ENCODE measurements around the gene SYT11.
A peak's percentile ranks its signal among the peaks of the same experiment; 100 is the strongest.

SYT11 gene

DNA sequence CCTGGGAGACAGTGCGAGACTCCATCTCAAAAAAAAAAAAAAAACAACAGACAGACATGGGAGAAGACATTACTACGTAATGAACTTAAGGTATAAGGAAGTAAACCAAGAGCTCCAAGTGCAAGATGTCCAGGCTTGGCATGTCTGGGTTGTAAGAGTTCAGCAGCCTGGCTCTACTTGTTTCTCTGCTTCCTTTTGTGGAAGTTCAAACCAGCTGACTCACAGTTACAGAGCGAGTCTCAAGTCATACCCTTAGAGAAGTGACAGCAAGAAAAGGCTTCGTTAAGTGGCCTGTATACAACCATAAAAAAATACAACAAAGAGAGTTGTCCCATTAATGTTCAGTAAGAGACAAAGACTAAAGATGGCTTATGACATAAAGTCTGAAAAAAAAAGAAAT, 50.5 kb downstream of the SYT11 start:
- H3K4me3 ChIP-seq (ENCODE audit: low read depth, low read length) = peak overlapping the region; percentile 65
- in situ Hi-C loops (cut with HindIII; ENCODE audit: low sequenced_read_pairs) = no loop called here
- DNase-seq (ENCODE audit: low read depth, low spot score) = peak; percentile 36

DNA sequence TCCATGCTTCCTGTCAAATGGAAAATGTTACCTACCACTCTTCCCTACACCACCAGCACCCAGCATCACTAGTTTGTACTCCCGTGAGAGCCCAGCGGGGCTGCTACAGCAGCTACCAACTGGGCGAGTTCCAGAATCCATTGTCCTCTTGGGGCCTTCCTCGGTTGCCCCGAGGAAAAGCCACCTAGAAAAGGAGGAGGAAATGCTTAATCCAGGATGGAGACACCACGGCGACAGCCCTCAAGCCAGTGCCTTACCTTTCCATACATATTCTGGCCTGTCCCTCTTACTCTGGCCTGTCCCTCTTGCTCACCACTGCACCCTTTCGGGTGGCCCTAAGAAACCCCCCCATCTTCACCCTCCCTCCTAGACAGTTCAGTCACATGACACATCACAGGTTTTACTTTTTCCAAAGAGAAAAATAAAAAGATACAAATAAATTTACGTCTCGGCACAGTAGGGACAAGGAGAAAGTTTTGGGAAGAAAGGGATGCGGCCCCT, 51.3 kb downstream of the SYT11 start:
- TF ChIP-seq, protein P1, sequence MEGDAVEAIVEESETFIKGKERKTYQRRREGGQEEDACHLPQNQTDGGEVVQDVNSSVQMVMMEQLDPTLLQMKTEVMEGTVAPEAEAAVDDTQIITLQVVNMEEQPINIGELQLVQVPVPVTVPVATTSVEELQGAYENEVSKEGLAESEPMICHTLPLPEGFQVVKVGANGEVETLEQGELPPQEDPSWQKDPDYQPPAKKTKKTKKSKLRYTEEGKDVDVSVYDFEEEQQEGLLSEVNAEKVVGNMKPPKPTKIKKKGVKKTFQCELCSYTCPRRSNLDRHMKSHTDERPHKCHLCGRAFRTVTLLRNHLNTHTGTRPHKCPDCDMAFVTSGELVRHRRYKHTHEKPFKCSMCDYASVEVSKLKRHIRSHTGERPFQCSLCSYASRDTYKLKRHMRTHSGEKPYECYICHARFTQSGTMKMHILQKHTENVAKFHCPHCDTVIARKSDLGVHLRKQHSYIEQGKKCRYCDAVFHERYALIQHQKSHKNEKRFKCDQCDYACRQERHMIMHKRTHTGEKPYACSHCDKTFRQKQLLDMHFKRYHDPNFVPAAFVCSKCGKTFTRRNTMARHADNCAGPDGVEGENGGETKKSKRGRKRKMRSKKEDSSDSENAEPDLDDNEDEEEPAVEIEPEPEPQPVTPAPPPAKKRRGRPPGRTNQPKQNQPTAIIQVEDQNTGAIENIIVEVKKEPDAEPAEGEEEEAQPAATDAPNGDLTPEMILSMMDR (IDR thresholded peaks at IDR 0.05; ENCODE audit: low read depth, low read length) = peak; percentile 15
- DNase-seq (ENCODE audit: low read depth, low spot score) = peak; percentile 59

More for the DNA sequence above, 50.5 kb downstream of the SYT11 start:
- TF ChIP-seq, protein P1 (IDR thresholded peaks at IDR 0.05; ENCODE audit: low read depth, low read length) = no peak

DNA sequence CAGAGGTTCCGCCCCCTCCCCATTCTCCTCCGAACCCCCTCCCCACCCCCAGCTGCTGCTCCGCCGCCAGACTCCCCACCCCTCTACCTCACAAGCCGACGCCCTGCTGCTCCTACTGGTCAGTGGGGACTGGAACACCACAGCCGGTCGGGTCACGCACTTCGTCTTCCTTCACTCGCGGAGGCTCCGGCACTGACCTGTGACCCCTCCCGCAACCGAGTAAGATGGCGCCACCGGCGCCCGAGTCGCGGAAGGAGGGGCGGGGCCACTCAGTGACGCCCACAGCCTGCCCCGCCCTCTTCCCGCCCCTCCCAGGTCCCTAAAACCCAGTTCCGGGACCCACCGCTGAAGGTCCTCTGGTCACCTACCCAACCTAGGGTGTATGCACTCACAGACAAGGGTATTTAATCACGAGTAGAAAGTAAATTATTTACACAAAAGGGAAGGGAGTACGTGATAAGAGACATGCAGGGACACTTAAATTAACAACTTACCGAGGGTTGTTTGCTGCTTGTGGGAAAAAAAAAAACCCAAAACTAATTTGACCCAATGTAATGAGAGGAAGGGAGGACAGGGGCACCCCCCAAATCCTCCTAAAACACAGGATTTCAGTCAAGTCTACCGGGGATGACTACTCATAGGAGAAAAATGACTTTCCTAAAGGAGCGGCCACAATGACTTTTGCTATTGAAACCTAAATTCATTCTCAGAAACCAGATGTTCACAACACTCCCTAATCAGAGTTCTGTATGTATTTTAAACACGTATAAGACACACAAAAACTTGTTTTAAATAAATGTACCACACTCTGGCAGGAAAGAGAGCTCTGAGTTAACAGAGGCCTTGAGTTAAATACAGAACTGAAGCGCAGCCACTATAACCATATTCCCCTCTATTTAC, 52.0 kb downstream of the SYT11 start, which contains the start of gene RIT1:
Gene RIT1, minus strand, starts transcription at position 194 of the 900 bp plus-strand sequence. CDS start 588 bp downstream, outside the sequence.
- H3K4me3 ChIP-seq (ENCODE audit: low read depth, low read length) = peak within 1 kb of the TSS; percentile 65
- in situ Hi-C loops (cut with HindIII; ENCODE audit: low sequenced_read_pairs) = no loop called here
- TF ChIP-seq, protein P1 (IDR thresholded peaks at IDR 0.05; ENCODE audit: low read depth, low read length) = no peak
- peak; percentile 78 for DNase-seq (ENCODE audit: low read depth, low spot score)

More for the DNA sequence above, 51.3 kb downstream of the SYT11 start:
- in situ Hi-C loops (cut with HindIII; ENCODE audit: low sequenced_read_pairs) = no loop called here
- H3K4me3 ChIP-seq (ENCODE audit: low read depth, low read length) = peak overlapping the region; percentile 65

DNA sequence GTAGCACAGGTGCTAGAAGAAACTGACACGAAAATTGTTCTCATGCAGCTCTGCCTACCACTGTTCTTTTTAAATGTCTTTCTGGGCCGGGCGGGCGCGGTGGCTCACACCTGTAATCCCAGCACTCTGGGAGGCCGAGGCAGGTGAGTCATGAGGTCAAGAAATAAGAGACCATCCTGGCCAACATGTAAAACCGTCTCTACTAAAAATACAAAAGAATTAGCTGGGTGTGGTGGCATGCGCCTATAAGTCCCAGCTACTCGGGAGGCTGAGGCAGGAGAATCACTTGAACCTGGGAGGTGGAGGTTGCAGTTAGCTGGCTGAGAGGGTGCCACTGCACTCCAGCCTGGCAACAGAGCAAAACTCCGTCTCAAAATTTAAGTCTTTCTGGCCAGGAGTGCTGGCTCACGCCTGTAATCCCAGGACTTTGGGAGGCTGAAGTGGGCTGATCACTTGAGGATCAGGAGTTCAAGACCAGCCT, 52.7 kb downstream of the SYT11 start:
- no peak for DNase-seq (ENCODE audit: low read depth, low spot score)
- in situ Hi-C loops (cut with HindIII; ENCODE audit: low sequenced_read_pairs) = no loop called here
- TF ChIP-seq, protein P1 (IDR thresholded peaks at IDR 0.05; ENCODE audit: low read depth, low read length) = no peak
- H3K4me3 ChIP-seq (ENCODE audit: low read depth, low read length) = no peak overlapping the region

DNA sequence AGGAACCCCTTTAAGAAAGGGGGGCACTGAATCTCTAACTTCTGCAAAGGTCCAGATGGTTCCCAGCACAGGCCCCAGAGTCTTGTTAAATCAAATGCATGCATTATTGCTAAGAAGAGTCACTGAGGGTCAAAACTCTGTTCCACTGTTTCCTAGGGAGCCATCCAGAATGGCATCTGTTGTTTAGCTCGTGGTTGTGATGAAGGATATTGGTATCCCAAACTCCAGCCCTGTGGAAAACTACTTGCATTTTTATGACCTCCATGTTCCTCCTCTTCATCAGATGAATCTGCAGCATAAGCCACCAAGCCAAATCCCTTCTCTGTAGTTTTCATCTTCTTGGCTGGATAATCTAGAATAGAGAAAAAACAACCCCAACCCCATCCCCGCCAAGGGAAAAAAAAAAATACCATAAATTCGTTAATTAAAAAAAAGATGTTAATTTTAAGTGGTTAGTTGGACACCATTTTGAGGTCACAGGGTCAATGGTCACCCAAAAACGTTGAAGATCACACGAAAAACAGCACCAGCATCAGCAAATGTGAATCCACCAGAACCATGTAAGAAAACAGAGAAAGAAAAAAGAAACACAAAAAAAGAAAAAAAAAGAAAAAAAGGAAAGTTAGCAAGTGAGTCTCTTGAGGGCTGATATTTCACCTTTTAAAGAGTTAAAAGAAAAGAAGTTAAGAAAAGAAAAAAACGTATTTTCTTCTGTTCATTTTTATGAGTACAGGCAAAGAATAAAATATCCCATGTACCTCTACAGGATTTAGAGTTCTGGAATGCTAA, 54.8 kb downstream of the SYT11 start:
- H3K4me3 ChIP-seq (ENCODE audit: low read depth, low read length) = no peak overlapping the region
- TF ChIP-seq, protein P1 (IDR thresholded peaks at IDR 0.05; ENCODE audit: low read depth, low read length) = no peak
- DNase-seq (ENCODE audit: low read depth, low spot score) = peak; percentile 26
- in situ Hi-C loops (cut with HindIII; ENCODE audit: low sequenced_read_pairs) = no loop called here

DNA sequence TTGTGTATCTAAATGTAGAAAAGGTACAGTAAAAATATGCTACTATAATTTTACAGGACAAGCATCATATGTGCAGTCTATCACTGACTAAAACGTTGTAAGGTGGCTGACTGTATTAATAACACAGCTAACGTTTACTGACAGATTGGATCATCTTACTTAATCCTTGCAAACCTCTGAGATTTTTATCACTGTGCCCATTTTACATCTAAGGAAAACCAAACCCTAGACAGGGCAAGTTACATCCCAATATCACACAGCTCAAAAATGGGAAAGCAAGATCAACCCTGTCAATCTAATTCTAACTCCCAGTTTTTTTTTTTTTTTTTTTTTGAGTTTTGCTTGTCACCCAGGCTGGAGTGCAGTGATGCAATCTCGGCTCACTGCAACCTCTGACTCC, 59.3 kb downstream of the SYT11 start:
- in situ Hi-C loops (cut with HindIII; ENCODE audit: low sequenced_read_pairs) = no loop called here
- DNase-seq (ENCODE audit: low read depth, low spot score) = no peak
- H3K4me3 ChIP-seq (ENCODE audit: low read depth, low read length) = no peak overlapping the region
- TF ChIP-seq, protein P1 (IDR thresholded peaks at IDR 0.05; ENCODE audit: low read depth, low read length) = no peak

Measured in astrocyte of the spinal cord (primary cell).